Measurements from ENCODE around the gene LAMA2.

The LAMA2 gene

DNA sequence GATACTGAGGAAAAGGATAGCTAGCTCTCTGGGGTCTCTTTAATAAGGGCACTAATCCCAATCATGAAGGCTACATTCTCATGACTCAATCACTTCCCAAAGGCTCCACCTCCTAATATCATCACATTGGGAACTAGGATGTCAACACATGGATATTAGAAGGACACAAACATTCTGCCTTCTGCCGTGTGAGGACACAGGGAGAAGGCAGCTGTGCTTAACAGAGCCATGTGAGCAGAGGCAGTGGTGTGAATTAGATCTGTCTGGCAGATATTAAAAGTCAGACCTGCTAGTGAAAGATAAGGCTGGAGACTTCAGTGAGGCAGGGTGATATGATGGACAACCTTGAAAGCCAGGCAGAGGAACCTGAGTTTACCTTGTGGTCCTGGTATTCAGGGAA is 485.1 kb downstream of the LAMA2 start:
- Histone ChIP-seq H3K79me2 (ENCODE audit: low read length) (no peaks in the 10 kb centered on the region), H2AFZ (ENCODE audit: low read depth, low read length) (no peak overlapping the region), H3K9ac (ENCODE audit: low read length) (no peak overlapping the region), H3K4me1 (ENCODE audit: low read length) (peaks cover 2% of the 10 kb centered on the region; the same call in 1 of the 2 replicates), H3K9me3 (ENCODE audit: insufficient read depth, low read length) (no peaks in the 10 kb centered on the region), H3K36me3 (replicated peaks; ENCODE audit: low read depth, low read length) (no peaks in the 10 kb centered on the region), H3K4me3 (ENCODE audit: low read length) (no peak overlapping the region), H4K20me1 (ENCODE audit: insufficient read depth, low read length) (no peaks in the 10 kb centered on the region), H3K27me3 (ENCODE audit: low read depth, low read length) (no peaks in the 10 kb centered on the region), H3K27ac (ENCODE audit: low read length) (no peak overlapping the region), H3K4me2 (ENCODE audit: low read length) (no peak overlapping the region)
- TF ChIP-seq, protein P1, sequence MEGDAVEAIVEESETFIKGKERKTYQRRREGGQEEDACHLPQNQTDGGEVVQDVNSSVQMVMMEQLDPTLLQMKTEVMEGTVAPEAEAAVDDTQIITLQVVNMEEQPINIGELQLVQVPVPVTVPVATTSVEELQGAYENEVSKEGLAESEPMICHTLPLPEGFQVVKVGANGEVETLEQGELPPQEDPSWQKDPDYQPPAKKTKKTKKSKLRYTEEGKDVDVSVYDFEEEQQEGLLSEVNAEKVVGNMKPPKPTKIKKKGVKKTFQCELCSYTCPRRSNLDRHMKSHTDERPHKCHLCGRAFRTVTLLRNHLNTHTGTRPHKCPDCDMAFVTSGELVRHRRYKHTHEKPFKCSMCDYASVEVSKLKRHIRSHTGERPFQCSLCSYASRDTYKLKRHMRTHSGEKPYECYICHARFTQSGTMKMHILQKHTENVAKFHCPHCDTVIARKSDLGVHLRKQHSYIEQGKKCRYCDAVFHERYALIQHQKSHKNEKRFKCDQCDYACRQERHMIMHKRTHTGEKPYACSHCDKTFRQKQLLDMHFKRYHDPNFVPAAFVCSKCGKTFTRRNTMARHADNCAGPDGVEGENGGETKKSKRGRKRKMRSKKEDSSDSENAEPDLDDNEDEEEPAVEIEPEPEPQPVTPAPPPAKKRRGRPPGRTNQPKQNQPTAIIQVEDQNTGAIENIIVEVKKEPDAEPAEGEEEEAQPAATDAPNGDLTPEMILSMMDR (IDR thresholded peaks at IDR 0.05; ENCODE audit: low read depth, low read length), result no peak
- TF ChIP-seq EZH2phosphoT487 (IDR thresholded peaks at IDR 0.05; ENCODE audit: low read depth), result no peak

DNA sequence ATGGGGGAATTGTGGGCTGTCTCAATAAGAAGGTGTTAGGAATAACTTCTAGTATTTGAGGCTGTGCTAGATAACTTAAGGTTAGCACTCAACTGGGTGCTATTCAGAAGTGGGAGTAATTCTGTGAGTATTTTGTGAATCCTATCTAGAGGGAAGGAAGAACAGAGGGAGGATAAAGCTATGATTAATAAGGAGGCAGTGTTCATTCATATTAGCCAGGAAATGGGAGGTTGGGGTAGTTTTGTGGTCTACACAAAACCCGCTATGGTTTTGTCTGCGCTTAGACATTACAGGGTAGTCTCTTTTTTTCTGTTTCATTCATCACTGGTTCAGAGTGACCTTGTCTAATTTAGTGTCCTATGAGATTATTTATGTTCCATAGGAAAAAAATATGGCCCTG is 486.0 kb downstream of the LAMA2 start:
- peaks cover 2% of the 10 kb centered on the region; the same call in 1 of the 2 replicates for H3K4me1 ChIP-seq (ENCODE audit: low read length)
- no peak overlapping the region for H3K4me3 ChIP-seq (ENCODE audit: low read length)
- no peak for TF ChIP-seq EZH2phosphoT487 (IDR thresholded peaks at IDR 0.05; ENCODE audit: low read depth)
- TF ChIP-seq, protein P1 (IDR thresholded peaks at IDR 0.05; ENCODE audit: low read depth, low read length), result no peak
- no peak overlapping the region for H3K9ac ChIP-seq (ENCODE audit: low read length)
- no peak overlapping the region for H2AFZ ChIP-seq (ENCODE audit: low read depth, low read length)
- H4K20me1 ChIP-seq (ENCODE audit: insufficient read depth, low read length), result no peaks in the 10 kb centered on the region
- no peak overlapping the region for H3K4me2 ChIP-seq (ENCODE audit: low read length)
- no peaks in the 10 kb centered on the region for H3K9me3 ChIP-seq (ENCODE audit: insufficient read depth, low read length)
- H3K27me3 ChIP-seq (ENCODE audit: low read depth, low read length), result no peaks in the 10 kb centered on the region
- H3K79me2 ChIP-seq (ENCODE audit: low read length), result no peaks in the 10 kb centered on the region
- H3K36me3 ChIP-seq (replicated peaks; ENCODE audit: low read depth, low read length), result no peaks in the 10 kb centered on the region
- H3K27ac ChIP-seq (ENCODE audit: low read length), result no peak overlapping the region

DNA sequence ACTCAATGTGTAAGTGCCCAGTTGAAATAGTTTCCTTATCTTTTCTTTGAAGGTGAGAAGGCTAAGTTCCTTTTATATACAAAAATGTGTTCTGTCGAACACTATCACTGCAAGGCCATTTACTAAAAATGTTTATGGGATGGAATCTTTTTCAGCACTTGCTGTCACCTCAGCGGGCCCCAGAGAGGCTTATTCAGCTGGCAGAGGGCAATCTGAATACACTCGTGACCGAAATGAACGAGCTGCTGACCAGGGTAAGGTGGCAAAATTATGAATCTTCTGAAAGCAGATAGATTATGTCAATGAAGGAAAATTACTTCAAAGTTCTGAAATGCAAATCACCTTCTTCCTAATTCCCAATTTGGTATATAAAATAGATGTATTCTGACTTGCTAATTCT is 486.8 kb downstream of the LAMA2 start:
- Histone ChIP-seq H4K20me1 (ENCODE audit: insufficient read depth, low read length) (no peaks in the 10 kb centered on the region), H3K4me1 (ENCODE audit: low read length) (peaks cover 2% of the 10 kb centered on the region; the same call in 1 of the 2 replicates), H3K9ac (ENCODE audit: low read length) (no peak overlapping the region), H3K27me3 (ENCODE audit: low read depth, low read length) (no peaks in the 10 kb centered on the region), H3K27ac (ENCODE audit: low read length) (no peak overlapping the region), H3K9me3 (ENCODE audit: insufficient read depth, low read length) (no peaks in the 10 kb centered on the region), H2AFZ (ENCODE audit: low read depth, low read length) (no peak overlapping the region), H3K4me2 (ENCODE audit: low read length) (no peak overlapping the region), H3K79me2 (ENCODE audit: low read length) (no peaks in the 10 kb centered on the region), H3K4me3 (ENCODE audit: low read length) (no peak overlapping the region), H3K36me3 (replicated peaks; ENCODE audit: low read depth, low read length) (no peaks in the 10 kb centered on the region)
- TF ChIP-seq, protein P1 (IDR thresholded peaks at IDR 0.05; ENCODE audit: low read depth, low read length), result no peak
- TF ChIP-seq EZH2phosphoT487 (IDR thresholded peaks at IDR 0.05; ENCODE audit: low read depth), result no peak

DNA sequence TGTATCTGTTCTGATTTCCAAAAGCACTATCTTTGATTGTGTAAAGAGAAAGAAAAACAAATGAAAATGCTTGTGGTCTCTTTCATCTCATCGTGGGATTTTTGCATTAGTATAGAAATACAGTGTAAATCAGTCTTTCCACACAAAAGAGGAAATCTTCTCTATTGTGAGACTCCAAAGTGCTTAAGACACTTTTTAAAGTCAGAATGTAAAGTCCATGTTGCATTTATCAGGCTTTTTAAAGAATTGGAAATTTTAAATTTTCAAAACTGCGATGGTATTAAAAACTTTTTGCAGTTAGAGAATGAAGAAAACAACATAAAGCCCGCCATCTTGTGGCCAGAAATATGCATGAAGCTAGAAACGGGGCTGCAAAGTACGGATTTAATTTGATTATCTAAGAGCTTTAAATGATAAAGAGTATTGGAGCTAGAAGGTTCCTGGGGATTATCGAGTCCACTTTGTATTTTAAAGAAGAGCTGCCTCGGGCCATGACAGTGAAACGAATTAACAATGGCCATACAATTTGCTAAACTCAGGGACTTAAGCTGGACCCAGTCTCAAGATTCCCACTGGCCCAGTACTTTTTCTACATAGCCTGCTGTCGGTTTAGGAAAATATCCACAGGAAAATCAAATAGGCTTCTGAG is 487.5 kb downstream of the LAMA2 start:
- Histone ChIP-seq H3K27me3 (ENCODE audit: low read depth, low read length) (no peaks in the 10 kb centered on the region), H3K9ac (ENCODE audit: low read length) (no peak overlapping the region), H3K4me2 (ENCODE audit: low read length) (peak overlapping the region; percentile 39), H3K79me2 (ENCODE audit: low read length) (no peaks in the 10 kb centered on the region), H4K20me1 (ENCODE audit: insufficient read depth, low read length) (no peaks in the 10 kb centered on the region), H3K27ac (ENCODE audit: low read length) (no peak overlapping the region), H3K36me3 (replicated peaks; ENCODE audit: low read depth, low read length) (no peaks in the 10 kb centered on the region), H2AFZ (ENCODE audit: low read depth, low read length) (peak overlapping the region; percentile 60; the same call in 1 of the 2 replicates), H3K4me3 (ENCODE audit: low read length) (peak overlapping the region; percentile 35; the same call in 1 of the 2 replicates), H3K4me1 (ENCODE audit: low read length) (peaks cover 2% of the 10 kb centered on the region; the same call in 1 of the 2 replicates), H3K9me3 (ENCODE audit: insufficient read depth, low read length) (no peaks in the 10 kb centered on the region)
- TF ChIP-seq, protein P1 (IDR thresholded peaks at IDR 0.05; ENCODE audit: low read depth, low read length), result peak; percentile 69
- no peak for TF ChIP-seq EZH2phosphoT487 (IDR thresholded peaks at IDR 0.05; ENCODE audit: low read depth)
